ENCODE results near the gene SAMD1. TPM values are rescaled to one million over a fixed set of nuclear protein-coding genes. Genes with fewer than 3 reads are reported as not detected.
A peak's percentile ranks its signal among the peaks of the same experiment; 100 is the strongest.

The SAMD1 gene
- total and polyA plus RNA-seq, 2 of the 13 experiments (the other 11 are each of a cell fraction or from before 2014, with no cell fraction given): 17.5 to 45.0 TPM

- TF ChIP-seq NR2F6 (IDR thresholded peaks at IDR 0.05): peak; percentile 78
- TF ChIP-seq NR2F6 (CRISPR knock-in tag; IDR thresholded peaks at IDR 0.05): peak; percentile 72; the same call in 1 of the 2 replicates
- peak; percentile 62; the same call in 1 of the 2 replicates for TF ChIP-seq SPEN (CRISPR knock-in tag; IDR thresholded peaks at IDR 0.05; ENCODE audit: low read depth)
- peak; percentile 44 for TF ChIP-seq PITX1 (CRISPR knock-in tag; IDR thresholded peaks at IDR 0.05)
- no peak for TF ChIP-seq PHF5A (CRISPR knock-in tag; IDR thresholded peaks at IDR 0.05; ENCODE audit: low read depth, unreplicated experiment)
- peak; percentile 30; the same call in 1 of the 2 replicates for TF ChIP-seq PBX2 (CRISPR knock-in tag; IDR thresholded peaks at IDR 0.05)
- no peak for TF ChIP-seq PHF20 (CRISPR knock-in tag; IDR thresholded peaks at IDR 0.05)
- no peak for TF ChIP-seq ZNF12 (CRISPR knock-in tag; IDR thresholded peaks at IDR 0.05)
- TF ChIP-seq HMGXB4 (CRISPR knock-in tag; IDR thresholded peaks at IDR 0.05; ENCODE audit: borderline replicate concordance in 1 of 2, low read depth in 1 of 2): 0 out of 4 replicates have a peak, but pooled peaks of 1 of the 2 experiments have one; percentile 39
- no peak for TF ChIP-seq MAFG (CRISPR knock-in tag; IDR thresholded peaks at IDR 0.05)
- 0 out of 2 replicates have a peak, but pooled peaks have one; percentile 24 for TF ChIP-seq MTERF4 (CRISPR knock-in tag; IDR thresholded peaks at IDR 0.05)
- peak; percentile 46; the same call in 1 of the 2 replicates for TF ChIP-seq THAP11 (CRISPR knock-in tag; IDR thresholded peaks at IDR 0.05)
- no peak for TF ChIP-seq ZSCAN5A (CRISPR knock-in tag; IDR thresholded peaks at IDR 0.05; ENCODE audit: borderline replicate concordance)
- TF ChIP-seq DMAP1 (CRISPR knock-in tag; IDR thresholded peaks at IDR 0.05): peak; percentile 45; the same call in 1 of the 2 replicates
- TF ChIP-seq ZNF512B (CRISPR knock-in tag; IDR thresholded peaks at IDR 0.05; ENCODE audit: borderline replicate concordance): no peak
- peak; percentile 78 for TF ChIP-seq SP5 (CRISPR knock-in tag; IDR thresholded peaks at IDR 0.05; ENCODE audit: borderline replicate concordance, low read depth)
- TF ChIP-seq MLX (CRISPR knock-in tag; IDR thresholded peaks at IDR 0.05): peak; percentile 18; the same call in 1 of the 2 replicates
- peak; percentile 88 for TF ChIP-seq KDM6A (CRISPR knock-in tag; IDR thresholded peaks at IDR 0.05; ENCODE audit: low read depth)
- TF ChIP-seq HOXA3 (CRISPR knock-in tag; IDR thresholded peaks at IDR 0.05): peak; percentile 60; the same call in 1 of the 2 replicates
- TF ChIP-seq SOX5 (CRISPR knock-in tag; IDR thresholded peaks at IDR 0.05; ENCODE audit: borderline replicate concordance): peak; percentile 60
- TF ChIP-seq SAP130 (CRISPR knock-in tag; IDR thresholded peaks at IDR 0.05; ENCODE audit: low read depth): peak; percentile 86
- no peak for TF ChIP-seq EHMT2 (IDR thresholded peaks at IDR 0.05; ENCODE audit: borderline replicate concordance, low read depth, low read length)
- TF ChIP-seq HNF4A (CRISPR knock-in tag; IDR thresholded peaks at IDR 0.05): peak; percentile 98
Measured at GRCh38 chr19:14059652-14060155, 30.8 kb downstream of the SAMD1 start (continued).
